ENCODE data around the gene SUPT5H. TPM values are rescaled to one million over a fixed set of nuclear protein-coding genes. Genes with fewer than 3 reads are reported as not detected.

Gene SUPT5H
- total and polyA plus RNA-seq, 2 of the 13 experiments (the other 11 are each of a cell fraction or from before 2014, with no cell fraction given): 48.2 to 51.7 TPM

DNA sequence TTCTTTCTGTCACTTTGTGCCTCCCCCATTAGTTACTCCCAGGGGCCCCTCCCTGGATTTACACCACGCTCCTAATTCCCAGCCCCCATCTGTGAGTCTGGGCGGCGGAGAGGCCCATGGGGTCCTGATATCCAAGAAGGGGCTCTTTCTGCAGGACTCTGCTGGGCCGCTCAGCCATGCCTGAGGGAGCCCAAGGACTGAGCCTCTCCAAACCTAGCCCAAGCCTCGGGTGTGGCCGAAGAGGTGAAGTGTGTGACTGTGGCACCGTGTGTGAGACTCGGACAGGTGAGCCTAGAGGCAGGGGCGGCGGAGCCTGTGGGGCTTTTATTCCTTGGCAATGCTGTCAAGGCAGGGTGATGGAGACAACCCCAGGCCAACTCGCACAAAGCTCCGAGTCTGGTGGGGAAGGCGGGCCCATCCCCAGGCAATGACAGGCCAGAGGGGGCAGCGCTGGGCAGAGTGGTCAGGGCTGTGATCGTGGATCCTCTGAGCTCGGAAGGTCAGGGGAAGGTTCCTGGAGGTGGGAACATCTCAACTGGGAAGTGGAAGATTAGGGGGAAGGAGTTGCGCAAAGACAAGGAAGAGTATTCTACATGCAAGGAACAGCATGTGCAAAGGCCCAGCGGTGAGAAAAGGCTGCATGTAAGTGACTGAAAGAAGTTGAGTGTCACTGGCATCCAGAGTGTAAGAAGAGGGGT, 31.3 kb upstream of the SUPT5H start (continued):
- TF ChIP-seq, protein P1, sequence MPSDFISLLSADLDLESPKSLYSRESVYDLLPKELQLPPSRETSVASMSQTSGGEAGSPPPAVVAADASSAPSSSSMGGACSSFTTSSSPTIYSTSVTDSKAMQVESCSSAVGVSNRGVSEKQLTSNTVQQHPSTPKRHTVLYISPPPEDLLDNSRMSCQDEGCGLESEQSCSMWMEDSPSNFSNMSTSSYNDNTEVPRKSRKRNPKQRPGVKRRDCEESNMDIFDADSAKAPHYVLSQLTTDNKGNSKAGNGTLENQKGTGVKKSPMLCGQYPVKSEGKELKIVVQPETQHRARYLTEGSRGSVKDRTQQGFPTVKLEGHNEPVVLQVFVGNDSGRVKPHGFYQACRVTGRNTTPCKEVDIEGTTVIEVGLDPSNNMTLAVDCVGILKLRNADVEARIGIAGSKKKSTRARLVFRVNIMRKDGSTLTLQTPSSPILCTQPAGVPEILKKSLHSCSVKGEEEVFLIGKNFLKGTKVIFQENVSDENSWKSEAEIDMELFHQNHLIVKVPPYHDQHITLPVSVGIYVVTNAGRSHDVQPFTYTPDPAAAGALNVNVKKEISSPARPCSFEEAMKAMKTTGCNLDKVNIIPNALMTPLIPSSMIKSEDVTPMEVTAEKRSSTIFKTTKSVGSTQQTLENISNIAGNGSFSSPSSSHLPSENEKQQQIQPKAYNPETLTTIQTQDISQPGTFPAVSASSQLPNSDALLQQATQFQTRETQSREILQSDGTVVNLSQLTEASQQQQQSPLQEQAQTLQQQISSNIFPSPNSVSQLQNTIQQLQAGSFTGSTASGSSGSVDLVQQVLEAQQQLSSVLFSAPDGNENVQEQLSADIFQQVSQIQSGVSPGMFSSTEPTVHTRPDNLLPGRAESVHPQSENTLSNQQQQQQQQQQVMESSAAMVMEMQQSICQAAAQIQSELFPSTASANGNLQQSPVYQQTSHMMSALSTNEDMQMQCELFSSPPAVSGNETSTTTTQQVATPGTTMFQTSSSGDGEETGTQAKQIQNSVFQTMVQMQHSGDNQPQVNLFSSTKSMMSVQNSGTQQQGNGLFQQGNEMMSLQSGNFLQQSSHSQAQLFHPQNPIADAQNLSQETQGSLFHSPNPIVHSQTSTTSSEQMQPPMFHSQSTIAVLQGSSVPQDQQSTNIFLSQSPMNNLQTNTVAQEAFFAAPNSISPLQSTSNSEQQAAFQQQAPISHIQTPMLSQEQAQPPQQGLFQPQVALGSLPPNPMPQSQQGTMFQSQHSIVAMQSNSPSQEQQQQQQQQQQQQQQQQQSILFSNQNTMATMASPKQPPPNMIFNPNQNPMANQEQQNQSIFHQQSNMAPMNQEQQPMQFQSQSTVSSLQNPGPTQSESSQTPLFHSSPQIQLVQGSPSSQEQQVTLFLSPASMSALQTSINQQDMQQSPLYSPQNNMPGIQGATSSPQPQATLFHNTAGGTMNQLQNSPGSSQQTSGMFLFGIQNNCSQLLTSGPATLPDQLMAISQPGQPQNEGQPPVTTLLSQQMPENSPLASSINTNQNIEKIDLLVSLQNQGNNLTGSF (CRISPR knock-in tag; IDR thresholded peaks at IDR 0.05): no peak
- TF ChIP-seq ZNF317 (CRISPR knock-in tag; IDR thresholded peaks at IDR 0.05): no peak
- TF ChIP-seq, protein P2, sequence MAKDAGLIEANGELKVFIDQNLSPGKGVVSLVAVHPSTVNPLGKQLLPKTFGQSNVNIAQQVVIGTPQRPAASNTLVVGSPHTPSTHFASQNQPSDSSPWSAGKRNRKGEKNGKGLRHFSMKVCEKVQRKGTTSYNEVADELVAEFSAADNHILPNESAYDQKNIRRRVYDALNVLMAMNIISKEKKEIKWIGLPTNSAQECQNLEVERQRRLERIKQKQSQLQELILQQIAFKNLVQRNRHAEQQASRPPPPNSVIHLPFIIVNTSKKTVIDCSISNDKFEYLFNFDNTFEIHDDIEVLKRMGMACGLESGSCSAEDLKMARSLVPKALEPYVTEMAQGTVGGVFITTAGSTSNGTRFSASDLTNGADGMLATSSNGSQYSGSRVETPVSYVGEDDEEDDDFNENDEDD (CRISPR knock-in tag; IDR thresholded peaks at IDR 0.05; ENCODE audit: borderline replicate concordance): no peak
- TF ChIP-seq SP4 (CRISPR knock-in tag; IDR thresholded peaks at IDR 0.05): 0 out of 2 replicates have a peak, but pooled peaks have one; percentile 41
- TF ChIP-seq, protein P3, sequence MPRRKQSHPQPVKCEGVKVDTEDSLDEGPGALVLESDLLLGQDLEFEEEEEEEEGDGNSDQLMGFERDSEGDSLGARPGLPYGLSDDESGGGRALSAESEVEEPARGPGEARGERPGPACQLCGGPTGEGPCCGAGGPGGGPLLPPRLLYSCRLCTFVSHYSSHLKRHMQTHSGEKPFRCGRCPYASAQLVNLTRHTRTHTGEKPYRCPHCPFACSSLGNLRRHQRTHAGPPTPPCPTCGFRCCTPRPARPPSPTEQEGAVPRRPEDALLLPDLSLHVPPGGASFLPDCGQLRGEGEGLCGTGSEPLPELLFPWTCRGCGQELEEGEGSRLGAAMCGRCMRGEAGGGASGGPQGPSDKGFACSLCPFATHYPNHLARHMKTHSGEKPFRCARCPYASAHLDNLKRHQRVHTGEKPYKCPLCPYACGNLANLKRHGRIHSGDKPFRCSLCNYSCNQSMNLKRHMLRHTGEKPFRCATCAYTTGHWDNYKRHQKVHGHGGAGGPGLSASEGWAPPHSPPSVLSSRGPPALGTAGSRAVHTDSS (CRISPR knock-in tag; conservative IDR thresholded peaks at IDR 0.05): no peak
- TF ChIP-seq KLF16 (CRISPR knock-in tag; IDR thresholded peaks at IDR 0.05): no peak
- TF ChIP-seq, protein P4, sequence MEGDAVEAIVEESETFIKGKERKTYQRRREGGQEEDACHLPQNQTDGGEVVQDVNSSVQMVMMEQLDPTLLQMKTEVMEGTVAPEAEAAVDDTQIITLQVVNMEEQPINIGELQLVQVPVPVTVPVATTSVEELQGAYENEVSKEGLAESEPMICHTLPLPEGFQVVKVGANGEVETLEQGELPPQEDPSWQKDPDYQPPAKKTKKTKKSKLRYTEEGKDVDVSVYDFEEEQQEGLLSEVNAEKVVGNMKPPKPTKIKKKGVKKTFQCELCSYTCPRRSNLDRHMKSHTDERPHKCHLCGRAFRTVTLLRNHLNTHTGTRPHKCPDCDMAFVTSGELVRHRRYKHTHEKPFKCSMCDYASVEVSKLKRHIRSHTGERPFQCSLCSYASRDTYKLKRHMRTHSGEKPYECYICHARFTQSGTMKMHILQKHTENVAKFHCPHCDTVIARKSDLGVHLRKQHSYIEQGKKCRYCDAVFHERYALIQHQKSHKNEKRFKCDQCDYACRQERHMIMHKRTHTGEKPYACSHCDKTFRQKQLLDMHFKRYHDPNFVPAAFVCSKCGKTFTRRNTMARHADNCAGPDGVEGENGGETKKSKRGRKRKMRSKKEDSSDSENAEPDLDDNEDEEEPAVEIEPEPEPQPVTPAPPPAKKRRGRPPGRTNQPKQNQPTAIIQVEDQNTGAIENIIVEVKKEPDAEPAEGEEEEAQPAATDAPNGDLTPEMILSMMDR (CRISPR knock-in tag; IDR thresholded peaks at IDR 0.05): peak; percentile 77
- no peak for TF ChIP-seq ZFY (CRISPR knock-in tag; IDR thresholded peaks at IDR 0.05)
- no peak for TF ChIP-seq SIN3A (IDR thresholded peaks at IDR 0.05; ENCODE audit: borderline replicate concordance, low read depth, low read length)
- TF ChIP-seq ZNF3 (CRISPR knock-in tag; IDR thresholded peaks at IDR 0.05): no peak
- TF ChIP-seq, protein P5, sequence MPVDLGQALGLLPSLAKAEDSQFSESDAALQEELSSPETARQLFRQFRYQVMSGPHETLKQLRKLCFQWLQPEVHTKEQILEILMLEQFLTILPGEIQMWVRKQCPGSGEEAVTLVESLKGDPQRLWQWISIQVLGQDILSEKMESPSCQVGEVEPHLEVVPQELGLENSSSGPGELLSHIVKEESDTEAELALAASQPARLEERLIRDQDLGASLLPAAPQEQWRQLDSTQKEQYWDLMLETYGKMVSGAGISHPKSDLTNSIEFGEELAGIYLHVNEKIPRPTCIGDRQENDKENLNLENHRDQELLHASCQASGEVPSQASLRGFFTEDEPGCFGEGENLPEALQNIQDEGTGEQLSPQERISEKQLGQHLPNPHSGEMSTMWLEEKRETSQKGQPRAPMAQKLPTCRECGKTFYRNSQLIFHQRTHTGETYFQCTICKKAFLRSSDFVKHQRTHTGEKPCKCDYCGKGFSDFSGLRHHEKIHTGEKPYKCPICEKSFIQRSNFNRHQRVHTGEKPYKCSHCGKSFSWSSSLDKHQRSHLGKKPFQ (CRISPR knock-in tag; IDR thresholded peaks at IDR 0.05; ENCODE audit: insufficient replicate concordance): no peak
- TF ChIP-seq BHLHE40 (IDR thresholded peaks at IDR 0.05; ENCODE audit: low read length): no peak
- no peak for TF ChIP-seq ZNF256 (CRISPR knock-in tag; conservative IDR thresholded peaks at IDR 0.05)
- TF ChIP-seq POLR2G (IDR thresholded peaks at IDR 0.05; ENCODE audit: low read depth, low read length): no peak
- no peak for TF ChIP-seq ZNF24 (IDR thresholded peaks at IDR 0.05)
- no peak for TF ChIP-seq ZNF780A (CRISPR knock-in tag; IDR thresholded peaks at IDR 0.05)
- TF ChIP-seq KLF15 (CRISPR knock-in tag; IDR thresholded peaks at IDR 0.05; ENCODE audit: borderline replicate concordance): no peak
- TF ChIP-seq CCAR2 (optimal IDR thresholded peaks at IDR 0.05; ENCODE audit: low read depth, low read length): no peak
